ENCODE measurements around the gene UBE2Q1. TPM values are rescaled to one million over a fixed set of nuclear protein-coding genes. Genes with fewer than 3 reads are reported as not detected.

UBE2Q1 gene
- total and polyA plus RNA-seq, 4 donors = 8.2 to 22.0 (median 14.2) TPM

GRCh38 chr1:154517661-154518060, 40.8 kb downstream of the UBE2Q1 start:
- Histone ChIP-seq H3K4me1 (ENCODE audit: control insufficient read depth in 4 of 4, insufficient read depth in 4 of 4, low read length in 3 of 4) (peaks cover 3 to 21% (median 8%) of the 10 kb centered on the region in 4 donors), H3K9ac (ENCODE audit: low read depth in 1 of 2, low read length in 2 of 2) (no peak overlapping the region), H3K4me3 (ENCODE audit: low read depth in 1 of 3, low read length in 3 of 3) (no peak overlapping the region), H3K27me3 (ENCODE audit: control insufficient read depth in 4 of 4, insufficient read depth in 4 of 4, low read length in 3 of 4) (no peaks in the 10 kb centered on the region), H3K36me3 (ENCODE audit: control insufficient read depth in 4 of 4, insufficient read depth in 3 of 4, low read depth in 1 of 4, low read length in 3 of 4) (no peaks in the 10 kb centered on the region), H3K9me3 (ENCODE audit: control insufficient read depth in 4 of 4, low read length in 3 of 4) (no peaks in the 10 kb centered on the region), H3K27ac (ENCODE audit: low read depth in 1 of 2, low read length in 2 of 2) (no peak overlapping the region)
- 95% methylated on average over 11 of the region's 11 CpGs for WGBS
- DNase-seq (ENCODE audit: low spot score) = no peak
- no peak for TF ChIP-seq RXRA (IDR thresholded peaks at IDR 0.05)
- TF ChIP-seq REST (IDR thresholded peaks at IDR 0.05) = no peak
- no peak for TF ChIP-seq NR2F2 (IDR thresholded peaks at IDR 0.05)
- TF ChIP-seq ATF3 (IDR thresholded peaks at IDR 0.05) = no peak
- no peak for TF ChIP-seq FOXA1 (IDR thresholded peaks at IDR 0.05)
- no peak for TF ChIP-seq FOXA2 (IDR thresholded peaks at IDR 0.05)
- no peak for TF ChIP-seq CTCF (IDR thresholded peaks at IDR 0.05; ENCODE audit: low read depth, low read length, missing input control)
- TF ChIP-seq YY1 (IDR thresholded peaks at IDR 0.05) = no peak
- no peak for TF ChIP-seq SP1 (IDR thresholded peaks at IDR 0.05)
- no peak for TF ChIP-seq TAF1 (conservative IDR thresholded peaks at IDR 0.05)
- TF ChIP-seq EGR1 (IDR thresholded peaks at IDR 0.05; ENCODE audit: low read depth in 2 of 2) = no peak

- Histone ChIP-seq H3K4me3 (ENCODE audit: low read depth in 1 of 3, low read length in 3 of 3) (no peak overlapping the region), H3K27ac (ENCODE audit: low read depth in 1 of 2, low read length in 2 of 2) (no peak overlapping the region), H3K4me1 (ENCODE audit: control insufficient read depth in 4 of 4, insufficient read depth in 4 of 4, low read length in 3 of 4) (no peaks in the 10 kb centered on the region), H3K9ac (ENCODE audit: low read depth in 1 of 2, low read length in 2 of 2) (no peak overlapping the region), H3K27me3 (ENCODE audit: control insufficient read depth in 4 of 4, insufficient read depth in 4 of 4, low read length in 3 of 4) (no peaks in the 10 kb centered on the region), H3K36me3 (ENCODE audit: control insufficient read depth in 4 of 4, insufficient read depth in 3 of 4, low read depth in 1 of 4, low read length in 3 of 4) (no peaks in the 10 kb centered on the region), H3K9me3 (ENCODE audit: control insufficient read depth in 4 of 4, low read length in 3 of 4) (no peaks in the 10 kb centered on the region)
- WGBS = 91% methylated on average over 7 of the region's 7 CpGs
- no peak for TF ChIP-seq GABPA (IDR thresholded peaks at IDR 0.05 in 1 of 2, conservative IDR thresholded peaks at IDR 0.05 in 1 of 2)
- TF ChIP-seq FOXA1 (IDR thresholded peaks at IDR 0.05) = no peak
- TF ChIP-seq ZBTB33 (IDR thresholded peaks at IDR 0.05) = no peak
- no peak for TF ChIP-seq HNF4A (conservative IDR thresholded peaks at IDR 0.05)
- no peak for TF ChIP-seq SP1 (IDR thresholded peaks at IDR 0.05)
- no peak for TF ChIP-seq RXRA (IDR thresholded peaks at IDR 0.05)
- no peak for TF ChIP-seq CTCF (IDR thresholded peaks at IDR 0.05; ENCODE audit: low read depth, low read length, missing input control)
- no peak for TF ChIP-seq EGR1 (IDR thresholded peaks at IDR 0.05; ENCODE audit: low read depth in 2 of 2)
- TF ChIP-seq HNF4G (IDR thresholded peaks at IDR 0.05) = no peak
- no peak for DNase-seq (ENCODE audit: low spot score)
Measured at GRCh38 chr1:154514066-154514553, 44.4 kb downstream of the UBE2Q1 start.
